GM18861 (cell line): Measurements from ENCODE around the gene B2M.
"Not testable (repeated sequence)": the region's sequence is repeated elsewhere in the genome, so short reads cannot be mapped to it uniquely, and the experiment has no call there.

Source experiments
- ATAC-seq: cut with Tn5 transposase; IDR thresholded peaks from one replicate; pipeline ENCODE4 v1.9.1; 2021; ENCODE audit not compliant: unreplicated experiment

The B2M gene

GRCh38 chr15:44697014-44697413 lies 14.3 kb upstream of the B2M start:
- no peak for ATAC-seq

- ATAC-seq, result no peak
These were observed 12.7 kb upstream of the B2M start for GRCh38 chr15:44698641-44699040.

- not testable (repeated sequence) for ATAC-seq
These were observed 10.6 kb upstream of the B2M start for GRCh38 chr15:44700676-44701075.

- ATAC-seq, result no peak
These were observed 5.3 kb upstream of the B2M start for GRCh38 chr15:44705986-44706385.

GRCh38 chr15:44706401-44706800 lies 4.9 kb upstream of the B2M start:
- ATAC-seq, result no peak

GRCh38 chr15:44706946-44707636 lies 4.2 kb upstream of the B2M start:
- no peak for ATAC-seq

- ATAC-seq, result no peak
These were observed 851 bp upstream of the B2M start for GRCh38 chr15:44710236-44711095.

- peak; percentile 7 for ATAC-seq
These were observed 527 bp downstream of the B2M start for GRCh38 chr15:44711743-44712345.

- no peak for ATAC-seq
These were observed 1.2 kb downstream of the B2M start for GRCh38 chr15:44712346-44713005.

- ATAC-seq, result no peak
These were observed 2.0 kb downstream of the B2M start for GRCh38 chr15:44713006-44713966.

- ATAC-seq, result no peak
These were observed 4.0 kb downstream of the B2M start for GRCh38 chr15:44715142-44715796.

- no peak for ATAC-seq
These were observed 4.5 kb downstream of the B2M start for GRCh38 chr15:44715797-44716334.

- ATAC-seq, result no peak
These were observed 5.8 kb downstream of the B2M start for GRCh38 chr15:44716983-44717602.

- no peak for ATAC-seq
These were observed 7.0 kb downstream of the B2M start for GRCh38 chr15:44718180-44718926.

- no peak for ATAC-seq
These were observed 7.6 kb downstream of the B2M start for GRCh38 chr15:44718927-44719292.

- peak; percentile 35 for ATAC-seq
These were observed 8.1 kb downstream of the B2M start for GRCh38 chr15:44719293-44719999.

GRCh38 chr15:44720000-44720435 lies 8.7 kb downstream of the B2M start:
- ATAC-seq, result not testable (repeated sequence)
